Cardiac muscle cell (in vitro differentiated cells and primary cell): ENCODE measurements around the gene EPC1. TPM values are rescaled to one million over a fixed set of nuclear protein-coding genes. Genes with fewer than 3 reads are reported as not detected.
"Not testable (repeated sequence)": the region's sequence is repeated elsewhere in the genome, so short reads cannot be mapped to it uniquely, and the experiment has no call there.

Source experiments
- DNase-seq, 2 donors: peaks; one replicate each; pipeline versions ENCODE4 v3.0.0 to v3.0.0-alpha.2; 2010 to 2017; ENCODE audit warnings: low read depth in 1 of 2, low spot score in 1 of 2
- H3K27ac ChIP-seq: fragments of 200-600 bp; sonication (generic); 2 replicates; pipeline ENCODE4 v1.5.1; 2016
- H3K27me3 ChIP-seq: fragments of 200-600 bp; sonication (generic); 2 replicates; pipeline ENCODE4 v1.6.0; 2016; ENCODE audit warnings: control low read depth
- H3K36me3 ChIP-seq: fragments of 200-600 bp; sonication (generic); 2 replicates; pipeline ENCODE4 v1.5.1; 2016; ENCODE audit warnings: control low read depth
- H3K4me1 ChIP-seq: fragments of 200-600 bp; sonication (generic); 2 replicates; pipeline ENCODE4 v1.8.1; 2017; ENCODE audit warnings: low read depth, mild to moderate bottlenecking, mixed run types
- H3K4me3 ChIP-seq: fragments of 200-600 bp; sonication (generic); 2 replicates; pipeline ENCODE4 v1.5.1; 2016; ENCODE audit warnings: mild to moderate bottlenecking
- H3K9me3 ChIP-seq: fragments of 200-600 bp; sonication (generic); 2 replicates; pipeline ENCODE4 v1.5.1; 2017; ENCODE audit warnings: low read depth, mild to moderate bottlenecking, control low read depth
- CTCF ChIP-seq: IDR thresholded peaks from 2 replicates; pipeline ENCODE4 v1.5.1; 2012; ENCODE audit warnings: low read depth, mild to moderate bottlenecking, low read length
- polyA plus RNA-seq: library from polyadenylated mRNA; unstranded; fragments of >200 nt; fragmentation: Nextera tagmentation; extraction: Ambion mirVana; gene quantifications from 2 replicates; pipeline ENCODE4 v1.2.1, GENCODE V29; 2016
- total RNA-seq: library from RNA; depleted of rRNA; stranded (reverse); fragments of >200 nt; gene quantifications from 2 replicates; pipeline ENCODE4 v1.2.3, GENCODE V29; 2016

Gene EPC1
- total and polyA plus RNA-seq, 2 experiments from 2014 or later = 12.9 to 25.4 TPM

DNA sequence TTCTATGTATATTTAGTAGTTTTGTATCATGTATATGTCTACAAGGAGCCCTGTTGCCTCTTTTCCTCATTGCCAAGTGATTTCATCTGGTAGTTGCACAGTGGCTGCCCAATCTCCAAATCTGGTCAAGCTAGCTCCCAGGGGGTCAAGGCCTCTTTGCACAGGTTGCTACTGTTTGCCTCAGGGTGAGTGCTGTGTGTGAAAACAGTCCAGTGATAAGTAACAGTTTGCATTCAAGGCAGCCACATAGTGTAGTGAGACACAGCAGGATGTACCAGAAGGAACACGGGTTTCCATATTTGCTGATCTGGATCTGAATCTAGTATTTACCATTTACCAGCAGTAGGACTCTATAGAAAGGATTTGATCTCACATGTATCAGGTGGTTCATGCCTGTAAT, 13.3 kb upstream of the EPC1 start:
- no peaks in the 10 kb centered on the region for H3K4me1 ChIP-seq
- no peak for DNase-seq
- no peak overlapping the region for H3K27ac ChIP-seq
- H3K36me3 ChIP-seq = no peaks in the 10 kb centered on the region
- H3K27me3 ChIP-seq = no peaks in the 10 kb centered on the region
- no peak overlapping the region for H3K4me3 ChIP-seq
- no peaks in the 10 kb centered on the region for H3K9me3 ChIP-seq
- no peak for TF ChIP-seq CTCF

GRCh38 chr10:32357056-32357735, 10.2 kb upstream of the EPC1 start:
- Histone ChIP-seq H3K27ac (no peak overlapping the region), H3K36me3 (no peaks in the 10 kb centered on the region), H3K27me3 (no peaks in the 10 kb centered on the region), H3K9me3 (no peaks in the 10 kb centered on the region), H3K4me1 (no peaks in the 10 kb centered on the region), H3K4me3 (no peak overlapping the region)
- no peak for DNase-seq
- TF ChIP-seq CTCF = no peak

DNA sequence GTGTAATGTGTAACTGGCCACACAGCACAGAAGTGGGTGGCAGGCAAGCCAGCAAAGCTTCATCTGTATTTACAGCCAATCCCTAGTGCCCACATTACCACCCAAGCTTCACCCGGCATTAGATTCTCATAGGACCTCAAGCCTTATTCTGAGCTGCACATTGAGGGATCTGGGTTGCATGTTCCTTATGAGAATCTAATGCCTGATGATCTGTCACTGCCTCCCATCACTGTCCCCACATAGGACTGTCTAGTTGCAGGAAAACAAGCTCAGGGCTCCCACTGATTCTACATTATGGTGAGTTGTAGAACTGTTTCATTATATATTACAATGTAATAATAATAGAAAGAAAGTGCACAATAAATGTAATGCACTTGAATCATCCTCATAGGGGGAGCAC, 7.7 kb upstream of the EPC1 start:
- not testable (repeated sequence) for DNase-seq, H3K9me3 ChIP-seq, H3K27me3 ChIP-seq, H3K4me3 ChIP-seq, H3K27ac ChIP-seq, H3K4me1 ChIP-seq, H3K36me3 ChIP-seq

- Histone ChIP-seq H3K36me3 (no peaks in the 10 kb centered on the region), H3K27me3 (no peaks in the 10 kb centered on the region), H3K27ac (no peak overlapping the region), H3K4me3 (no peak overlapping the region), H3K9me3 (no peaks in the 10 kb centered on the region), H3K4me1 (peaks cover 4% of the 10 kb centered on the region)
- DNase-seq = no peak
- TF ChIP-seq CTCF = no peak
Observed at GRCh38 chr10:32350811-32351350, 3.9 kb upstream of the EPC1 start.

DNA sequence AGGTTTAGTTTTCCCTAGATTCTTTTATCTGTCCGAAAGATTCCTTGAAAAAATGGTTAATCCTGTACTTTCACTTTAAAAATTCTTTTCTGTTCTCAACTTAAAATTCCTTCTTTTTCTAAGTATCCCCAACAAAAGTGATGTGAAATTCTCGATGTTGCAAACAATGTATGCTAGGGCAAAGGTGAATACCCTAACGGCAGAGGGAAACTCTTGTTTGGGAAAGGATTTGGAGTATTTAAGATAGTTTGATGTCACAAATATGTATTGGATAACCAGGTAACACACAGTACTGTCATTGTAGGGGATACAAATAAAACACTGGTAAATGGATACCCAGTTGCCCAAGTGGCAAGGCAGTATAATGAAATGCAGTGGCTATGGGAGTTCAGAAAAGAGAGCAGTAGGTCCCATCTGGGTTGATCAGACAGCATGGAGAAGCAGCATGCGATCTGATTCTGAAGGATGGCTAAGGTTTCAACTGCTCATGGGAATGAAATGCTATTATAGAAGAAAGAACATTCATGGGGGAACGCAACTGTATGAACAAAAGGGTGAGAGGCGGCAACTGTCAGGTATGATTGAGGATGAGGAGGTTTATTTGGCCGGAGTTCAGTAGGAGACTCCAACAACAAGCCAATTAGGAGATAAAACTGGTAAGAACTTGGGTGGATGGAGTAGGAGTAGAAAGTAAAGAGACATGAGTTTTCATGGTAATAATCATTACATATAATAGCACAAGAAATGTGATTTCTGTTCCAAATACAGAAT, 3.2 kb upstream of the EPC1 start:
- H3K27me3 ChIP-seq = no peaks in the 10 kb centered on the region
- H3K36me3 ChIP-seq = no peaks in the 10 kb centered on the region
- peaks cover 8% of the 10 kb centered on the region for H3K4me1 ChIP-seq
- no peak for DNase-seq
- no peak overlapping the region for H3K4me3 ChIP-seq
- H3K9me3 ChIP-seq = no peaks in the 10 kb centered on the region
- no peak for TF ChIP-seq CTCF
- no peak overlapping the region for H3K27ac ChIP-seq

- no peaks in the 10 kb centered on the region for H3K27me3 ChIP-seq
- H3K4me3 ChIP-seq = no peak overlapping the region
- H3K9me3 ChIP-seq = no peaks in the 10 kb centered on the region
- H3K36me3 ChIP-seq = no peaks in the 10 kb centered on the region
- no peak for DNase-seq
- TF ChIP-seq CTCF = no peak
- H3K27ac ChIP-seq = no peak overlapping the region
- H3K4me1 ChIP-seq = peaks cover 14% of the 10 kb centered on the region
Observed at GRCh38 chr10:32349199-32349585, 2.2 kb upstream of the EPC1 start.
